Spinal cord (tissue), 10 donors: ENCODE measurements around the gene CTSD. TPM values are rescaled to one million over a fixed set of nuclear protein-coding genes. Genes with fewer than 3 reads are reported as not detected.
"Not testable (repeated sequence)": the region's sequence is repeated elsewhere in the genome, so short reads cannot be mapped to it uniquely, and the experiment has no call there.

Source experiments
- DNase-seq, 6 donors: peaks; one replicate each; pipeline versions ENCODE4 v3.0.0 to v3.0.0-alpha.2; 2013 to 2015; ENCODE audit warnings: low spot score in 6 of 6, low read depth in 4 of 6
- H3K27ac ChIP-seq: one replicate; pipeline ENCODE4 v1.5.1; 2013; ENCODE audit warnings: low read depth, low read length, control low read depth
- H3K27me3 ChIP-seq: one replicate; pipeline ENCODE4 v1.6.1; 2013; ENCODE audit warnings: low read length; ENCODE audit not compliant: control insufficient read depth, insufficient read depth
- H3K36me3 ChIP-seq: one replicate; pipeline ENCODE4 v1.6.1; 2013; ENCODE audit warnings: low read length; ENCODE audit not compliant: control insufficient read depth, insufficient read depth
- H3K4me1 ChIP-seq: one replicate; pipeline ENCODE4 v1.6.1; 2013; ENCODE audit warnings: low read length; ENCODE audit not compliant: control insufficient read depth, insufficient read depth
- H3K4me3 ChIP-seq: one replicate; pipeline ENCODE4 v1.5.1; 2013; ENCODE audit warnings: low read depth, low read length, control low read depth
- H3K9me3 ChIP-seq: one replicate; pipeline ENCODE4 v1.6.1; 2013; ENCODE audit warnings: low read length; ENCODE audit not compliant: control insufficient read depth, insufficient read depth
- WGBS: methylation state at CpG from one replicate; pipeline ENCODE4 v1.1.5; 2013; ENCODE audit warnings: missing lambda C conversion rate; ENCODE audit not compliant: insufficient coverage; 5-methylcytosine and 5-hydroxymethylcytosine counted together
- polyA plus RNA-seq, 2 donors: library from polyadenylated mRNA; unstranded; fragments of 120-200 nt; gene quantifications; one replicate each; pipeline ENCODE4 v1.2.1, GENCODE V29; 2013; ENCODE audit not compliant: insufficient read length in 2 of 2
- total RNA-seq, 2 donors: library from RNA; depleted of rRNA in 1 of 2; stranded (reverse); fragments of 120-200 nt in 1 of 2; fragments of >200 nt in 1 of 2; gene quantifications; one replicate each; pipeline versions ENCODE4 v1.2.3 to v1.2.4, GENCODE V29; 2013 to 2014
- donor health status: healthy.

CTSD gene
- total and polyA plus RNA-seq, 4 donors: 160 to 241 (median 195) TPM

DNA sequence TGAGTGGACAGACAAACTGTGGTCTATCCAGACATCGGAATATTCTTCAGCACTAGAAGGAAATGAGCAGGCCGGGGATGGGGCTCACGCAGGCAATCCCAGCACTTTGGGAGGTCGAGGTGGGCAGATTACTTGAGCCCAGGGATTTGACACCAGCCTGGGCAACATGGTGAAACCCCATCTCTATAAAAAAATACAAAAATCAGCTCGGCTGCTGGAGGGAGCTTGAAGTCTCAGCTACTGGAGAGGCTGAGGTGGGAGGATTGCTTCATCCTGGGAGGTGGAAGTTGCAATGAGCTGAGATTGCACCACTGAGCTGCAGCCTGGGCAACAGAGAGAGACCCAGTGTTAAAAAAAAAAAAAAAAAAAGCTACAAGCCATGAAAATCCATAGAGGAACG, 8.0 kb upstream of the CTSD start:
- H3K27ac ChIP-seq: no peak overlapping the region
- 89% methylated on average over 5 of the region's 6 CpGs for WGBS
- H3K4me3 ChIP-seq: no peak overlapping the region
- H3K36me3 ChIP-seq: no peaks in the 10 kb centered on the region
- no peaks in the 10 kb centered on the region for H3K27me3 ChIP-seq
- H3K9me3 ChIP-seq: no peaks in the 10 kb centered on the region
- no peak for DNase-seq
- H3K4me1 ChIP-seq: no peaks in the 10 kb centered on the region

- WGBS: 90% methylated on average over 12 of the region's 18 CpGs
These were observed 7.5 kb upstream of the CTSD start for GRCh38 chr11:1771273-1771672.

DNA sequence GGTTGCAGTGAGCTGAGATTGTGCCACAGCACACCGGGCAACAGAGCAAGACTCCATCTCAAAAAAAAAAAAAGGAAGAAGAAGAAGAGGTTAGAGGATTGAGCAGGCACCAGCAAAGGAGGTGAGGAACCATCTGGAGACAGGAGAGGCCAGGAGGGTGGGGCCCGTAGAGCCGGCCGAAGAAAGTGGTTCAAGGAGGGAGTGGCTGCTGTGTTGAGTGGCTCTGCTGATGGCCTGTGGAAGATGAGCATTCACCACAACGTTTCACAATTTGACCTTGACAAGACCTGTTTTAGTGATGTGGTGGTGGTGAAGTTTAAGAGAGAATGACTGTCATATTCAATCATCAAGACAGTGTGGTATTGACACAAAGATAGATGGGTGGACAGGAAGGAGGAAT, 6.8 kb upstream of the CTSD start:
- Histone ChIP-seq H3K27me3 (no peaks in the 10 kb centered on the region), H3K36me3 (no peaks in the 10 kb centered on the region), H3K9me3 (no peaks in the 10 kb centered on the region), H3K4me3 (no peak overlapping the region), H3K4me1 (no peaks in the 10 kb centered on the region), H3K27ac (no peak overlapping the region)
- 91% methylated on average over 5 of the region's 5 CpGs for WGBS
- no peak for DNase-seq

More at GRCh38 chr11:1771273-1771672, 7.5 kb upstream of the CTSD start:
- Histone ChIP-seq H3K4me3 (no peak overlapping the region), H3K4me1 (no peaks in the 10 kb centered on the region), H3K27ac (no peak overlapping the region), H3K36me3 (no peaks in the 10 kb centered on the region), H3K27me3 (no peaks in the 10 kb centered on the region), H3K9me3 (no peaks in the 10 kb centered on the region)
- no peak for DNase-seq

- H3K36me3 ChIP-seq: no peaks in the 10 kb centered on the region
- H3K27ac ChIP-seq: no peak overlapping the region
- H3K4me1 ChIP-seq: no peaks in the 10 kb centered on the region
- DNase-seq: no peak
- 88% methylated on average over 5 of the region's 7 CpGs for WGBS
- no peaks in the 10 kb centered on the region for H3K9me3 ChIP-seq
- no peak overlapping the region for H3K4me3 ChIP-seq
- no peaks in the 10 kb centered on the region for H3K27me3 ChIP-seq
These were observed 6.3 kb upstream of the CTSD start for GRCh38 chr11:1770061-1770460.

GRCh38 chr11:1769304-1769936, 5.7 kb upstream of the CTSD start:
- H3K4me3 ChIP-seq, H3K9me3 ChIP-seq, H3K27ac ChIP-seq, H3K36me3 ChIP-seq, H3K4me1 ChIP-seq, DNase-seq, H3K27me3 ChIP-seq: not testable (repeated sequence)
- 88% methylated on average over 6 of the region's 9 CpGs for WGBS

DNA sequence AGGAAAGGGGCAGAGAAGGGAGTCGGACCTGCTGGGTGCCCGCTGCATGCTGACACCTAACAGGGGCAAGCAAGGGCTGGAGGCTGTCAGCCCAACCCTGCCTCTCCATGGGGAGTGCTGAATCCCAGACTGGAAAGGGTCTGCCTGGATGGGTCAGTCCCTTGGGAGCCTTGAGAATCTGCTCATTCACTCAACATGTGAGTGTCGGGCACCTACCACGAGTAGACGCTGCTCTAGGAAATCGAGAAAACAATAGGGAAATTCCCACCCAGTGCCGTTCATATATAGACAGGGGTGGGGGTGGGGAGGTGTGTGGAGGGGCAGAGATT, 4.4 kb upstream of the CTSD start:
- Histone ChIP-seq H3K27ac (no peak overlapping the region), H3K27me3 (no peaks in the 10 kb centered on the region), H3K4me3 (no peak overlapping the region), H3K9me3 (no peaks in the 10 kb centered on the region), H3K36me3 (no peaks in the 10 kb centered on the region), H3K4me1 (peaks cover 10% of the 10 kb centered on the region)
- 87% methylated on average over 6 of the region's 7 CpGs for WGBS
- DNase-seq: no peak

- H3K27ac ChIP-seq: no peak overlapping the region
- H3K4me1 ChIP-seq: peaks cover 16% of the 10 kb centered on the region
- no peaks in the 10 kb centered on the region for H3K27me3 ChIP-seq
- DNase-seq: no peak
- H3K4me3 ChIP-seq: no peak overlapping the region
- peaks cover 4% of the 10 kb centered on the region for H3K36me3 ChIP-seq
- no peaks in the 10 kb centered on the region for H3K9me3 ChIP-seq
- WGBS: 81% methylated on average over 18 of the region's 19 CpGs
These were observed 3.8 kb upstream of the CTSD start for GRCh38 chr11:1767399-1768140.

GRCh38 chr11:1766719-1767398, 3.1 kb upstream of the CTSD start:
- no peak for DNase-seq

GRCh38 chr11:1765871-1766718, 2.4 kb upstream of the CTSD start:
- Histone ChIP-seq H3K27me3 (no peaks in the 10 kb centered on the region), H3K4me3 (no peak overlapping the region), H3K36me3 (peaks cover 16% of the 10 kb centered on the region), H3K4me1 (peaks cover 30% of the 10 kb centered on the region), H3K27ac (no peak overlapping the region), H3K9me3 (no peaks in the 10 kb centered on the region)
- no peak for DNase-seq
- 86% methylated on average over 28 of the region's 28 CpGs for WGBS

More at GRCh38 chr11:1766719-1767398, 3.1 kb upstream of the CTSD start:
- Histone ChIP-seq H3K27me3 (no peaks in the 10 kb centered on the region), H3K36me3 (peaks cover 9% of the 10 kb centered on the region), H3K27ac (no peak overlapping the region), H3K4me1 (peaks cover 23% of the 10 kb centered on the region), H3K4me3 (no peak overlapping the region), H3K9me3 (no peaks in the 10 kb centered on the region)
- WGBS: 95% methylated on average over 20 of the region's 22 CpGs
